HG03342 (cell line): ENCODE data around the gene UBE2L6.

Experiments used
- ATAC-seq: cut with Tn5 transposase; IDR thresholded peaks from one replicate; pipeline ENCODE4 v1.9.1; 2021; ENCODE audit warnings: mild to moderate bottlenecking, moderate library complexity; ENCODE audit not compliant: unreplicated experiment

Gene UBE2L6

DNA sequence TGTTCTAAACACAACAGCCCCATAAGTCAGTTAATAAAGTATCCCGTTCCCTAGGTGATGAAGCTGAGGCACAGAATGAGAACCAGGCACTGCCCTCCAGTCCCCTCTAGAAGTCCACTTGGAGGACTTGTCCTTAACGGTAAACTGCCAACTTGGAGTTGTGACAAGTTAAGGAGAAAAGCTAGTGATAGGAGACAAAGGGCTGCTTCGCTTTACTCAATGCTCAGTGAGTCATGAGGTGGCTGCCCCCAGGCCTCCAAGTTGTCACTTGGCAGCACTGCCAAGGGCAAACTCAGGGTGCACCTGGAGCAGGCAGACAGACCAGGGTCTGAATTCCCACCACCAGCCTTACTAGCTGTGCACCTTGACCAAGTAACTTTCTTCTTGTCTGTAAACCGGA is 65.5 kb downstream of the UBE2L6 start:
- ATAC-seq = no peak
